Measurements from ENCODE around the gene GLDC.

GLDC gene

DNA sequence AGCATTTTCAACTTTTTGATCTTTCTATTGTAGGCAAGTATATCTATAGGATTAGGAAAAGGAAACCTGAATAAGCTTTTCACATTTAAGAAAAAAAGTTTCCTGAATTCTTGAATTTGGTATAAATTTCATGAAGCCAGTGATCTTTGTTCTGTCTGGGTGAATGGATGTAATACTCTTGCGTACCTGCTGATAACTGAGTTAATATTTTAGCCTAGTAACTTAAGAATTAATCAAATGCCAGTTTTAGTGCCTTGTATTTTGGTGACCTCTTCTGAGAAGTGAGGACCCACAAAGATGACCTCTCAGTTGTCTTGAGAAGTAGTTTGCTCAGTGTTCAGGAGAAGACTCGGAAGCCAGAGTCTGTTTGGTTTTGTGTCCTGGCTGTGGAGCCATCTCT is 154.7 kb downstream of the GLDC start:
- no peak for DNase-seq

DNA sequence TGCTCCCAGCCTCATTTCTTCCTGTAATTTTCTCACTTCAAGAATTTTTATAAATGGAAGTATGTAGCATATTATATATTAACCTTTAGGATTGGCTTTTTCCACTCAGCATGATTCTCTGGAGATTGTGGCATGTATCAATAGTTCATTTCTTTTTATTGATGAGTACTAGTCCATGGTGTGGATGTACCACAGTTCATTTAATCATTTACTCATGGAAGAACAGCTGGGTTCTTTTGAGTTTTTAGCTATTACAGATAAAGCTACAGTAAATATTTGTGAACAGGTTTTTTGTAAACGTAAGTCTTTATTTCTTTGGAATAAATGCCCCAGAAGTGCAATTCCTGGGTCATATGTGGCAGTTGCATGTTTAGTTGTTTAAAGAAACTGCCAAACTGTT is 156.4 kb downstream of the GLDC start:
- no peak for DNase-seq

DNA sequence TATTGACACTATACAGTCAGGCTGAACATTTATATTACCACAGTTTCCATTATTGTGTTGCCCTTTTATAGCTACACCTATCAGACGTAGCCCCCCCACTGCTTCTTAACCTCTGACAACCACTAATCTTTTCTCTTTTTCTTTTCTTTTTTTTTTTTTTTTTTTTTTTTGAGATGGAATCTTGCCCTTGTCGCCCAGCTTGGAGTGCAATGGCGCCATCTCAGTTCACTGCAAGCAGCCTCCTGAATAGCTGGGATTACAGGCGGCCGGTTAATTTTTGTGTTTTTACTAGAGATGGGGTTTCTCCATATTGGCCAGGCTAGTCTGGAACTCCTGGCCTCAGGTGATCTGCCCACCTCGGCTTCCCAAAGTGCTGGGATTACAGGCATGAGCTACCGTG is 157.1 kb downstream of the GLDC start:
- DNase-seq: no peak

DNA sequence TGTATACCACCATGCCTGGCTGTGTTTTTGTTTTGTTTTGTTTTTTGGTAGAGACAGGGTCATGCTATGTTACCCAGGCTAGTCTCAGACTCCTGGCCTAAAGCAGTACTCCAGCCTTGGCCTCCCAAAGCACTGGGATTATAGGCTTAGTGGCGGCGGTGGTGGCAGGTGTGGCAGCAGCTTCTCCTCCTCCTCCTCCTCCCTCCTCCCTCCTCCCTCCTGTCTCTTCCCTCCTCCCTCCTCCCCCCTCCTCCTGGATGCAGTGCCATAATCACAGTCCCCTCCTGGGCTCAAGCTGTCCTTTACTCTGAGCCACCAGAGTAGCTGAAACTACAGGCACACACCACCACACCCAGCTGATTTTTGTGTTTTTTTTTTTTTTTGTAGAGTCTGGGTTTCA is 161.3 kb downstream of the GLDC start:
- no peak for DNase-seq
